Head of caudate nucleus (tissue), 42 donors: ENCODE measurements around the gene ACYP2.

ENCODE experiments used
- DNase-seq, 42 donors: peaks; one replicate each; pipeline versions ENCODE4 v3.0.0 to v3.0.0-alpha.2; 2020 to 2021; ENCODE audit warnings: mixed read lengths in 7 of 42
- intact Hi-C: fragments of 100-400 bp; cut with DNase I; formaldehyde crosslinking; loops from one replicate; pipeline ENCODE4 v1.15.0; 2022

The ACYP2 gene

DNA sequence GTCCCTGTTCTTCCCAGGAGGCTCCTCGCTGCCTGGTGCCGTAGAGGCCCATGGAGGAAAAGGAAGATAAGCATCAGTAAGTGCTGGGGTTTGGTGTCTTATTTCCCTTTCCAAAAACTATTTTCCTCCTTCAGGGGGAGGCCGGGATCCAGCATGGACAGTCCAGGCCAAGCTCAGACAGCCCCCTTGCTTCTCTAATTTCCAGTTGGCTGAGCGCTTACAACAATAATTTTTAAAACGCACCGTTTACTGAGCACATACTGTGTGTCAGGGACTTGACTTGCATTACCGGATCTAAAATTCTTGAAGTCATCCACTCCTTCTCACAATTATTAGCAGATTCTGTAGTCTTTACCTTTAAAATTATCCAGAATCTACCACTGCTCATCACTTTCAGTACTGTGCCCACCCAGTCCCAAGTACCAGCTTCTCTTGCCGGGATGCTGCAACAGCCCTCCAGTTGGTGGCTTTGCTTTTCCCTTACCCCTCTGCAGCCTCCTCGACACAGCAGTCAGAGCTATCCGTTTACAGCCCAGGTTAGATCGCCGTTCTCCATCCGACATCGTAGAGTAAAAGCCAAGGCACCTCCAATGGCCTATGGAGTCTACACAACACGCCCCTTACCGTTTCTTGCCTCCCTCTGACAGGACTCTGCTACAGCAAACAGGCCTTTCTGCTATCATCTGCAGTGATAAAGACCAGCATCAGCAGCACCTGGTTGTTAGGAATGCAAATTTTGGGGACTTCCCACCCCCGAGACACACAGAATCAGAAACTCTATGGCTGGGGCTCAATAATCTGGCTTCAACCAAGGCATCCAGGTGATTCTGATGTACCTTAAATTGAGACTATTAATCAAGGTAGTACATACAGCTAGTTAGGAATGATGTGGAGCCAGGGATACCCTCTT, 215.8 kb downstream of the ACYP2 start:
- peak in 23 of 42 donors; percentile 2 to 59 (median 18) for DNase-seq
- intact Hi-C loops, result loop anchor here (5.0 to 10.0 kb wide), 3 partner anchors 124 to 216 kb away; partner anchors contain the start of genes ACYP2 and SPTBN1

DNA sequence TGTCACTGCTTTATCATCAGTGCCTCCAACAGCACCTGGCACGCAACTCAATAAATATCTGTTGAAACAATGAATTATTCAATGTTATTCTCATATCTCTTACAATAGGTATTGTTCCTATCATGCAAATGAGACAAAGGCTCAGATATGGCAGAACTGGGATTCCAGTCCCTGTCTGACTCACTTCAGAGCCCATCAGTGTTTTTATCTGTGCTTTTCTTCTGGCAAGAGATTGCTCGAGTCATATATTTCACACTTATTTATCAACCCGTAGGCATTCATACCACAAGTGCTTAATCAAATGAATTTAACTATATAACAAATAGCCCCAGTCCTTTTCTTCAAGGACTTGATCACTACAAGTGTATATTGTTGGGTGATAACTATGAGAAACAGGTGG, 217.0 kb downstream of the ACYP2 start:
- intact Hi-C loops, result loop anchor here (5.0 to 10.0 kb wide), 3 partner anchors 125 to 218 kb away; partner anchors contain the start of genes ACYP2 and SPTBN1

GRCh38 chr2:54336136-54336976, 220.9 kb downstream of the ACYP2 start:
- DNase-seq, result no peak
- intact Hi-C loops, result loop anchor here (10.0 kb wide), 1 partner anchor 222 kb away; the partner anchor contains the start of gene ACYP2

More for the DNA sequence above, 217.0 kb downstream of the ACYP2 start:
- no peak for DNase-seq

GRCh38 chr2:54336977-54337255, 221.5 kb downstream of the ACYP2 start:
- DNase-seq, result no peak
- intact Hi-C loops, result loop anchor here (10.0 kb wide), 1 partner anchor 222 kb away; the partner anchor contains the start of gene ACYP2

- peak in 16 of 42 donors; percentile 3 to 55 (median 34) for DNase-seq
- intact Hi-C loops, result no loop called here
Observed at GRCh38 chr2:54341656-54342055, 226.2 kb downstream of the ACYP2 start.

DNA sequence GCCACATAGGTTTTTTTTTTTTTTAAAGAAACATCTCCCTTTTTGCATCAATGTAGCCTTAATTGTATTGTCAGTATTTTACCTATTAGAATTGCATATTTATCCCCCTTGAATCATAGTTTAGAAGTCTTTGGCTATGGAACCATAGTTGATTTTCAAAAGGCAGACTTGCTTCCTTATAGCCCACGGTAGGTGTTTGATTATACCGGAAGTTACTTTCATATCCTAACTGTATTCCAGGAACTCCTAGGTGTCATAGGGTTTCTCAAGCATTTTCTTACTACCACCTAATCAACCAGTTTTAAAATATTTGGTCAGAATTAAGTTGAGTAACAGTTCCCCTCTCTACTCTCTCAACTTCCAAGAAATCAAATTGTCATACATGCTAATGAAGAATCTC, 227.2 kb downstream of the ACYP2 start:
- DNase-seq, result no peak

GRCh38 chr2:54347622-54348021, 232.2 kb downstream of the ACYP2 start:
- no peak for DNase-seq
- intact Hi-C loops, result no loop called here

More for the DNA sequence above, 227.2 kb downstream of the ACYP2 start:
- intact Hi-C loops, result no loop called here

GRCh38 chr2:54348646-54349045, 233.2 kb downstream of the ACYP2 start:
- intact Hi-C loops, result no loop called here
- DNase-seq, result peak in 1 of 42 donors; percentile 39

GRCh38 chr2:54350426-54350825, 235.0 kb downstream of the ACYP2 start:
- no peak for DNase-seq
- intact Hi-C loops, result no loop called here

DNA sequence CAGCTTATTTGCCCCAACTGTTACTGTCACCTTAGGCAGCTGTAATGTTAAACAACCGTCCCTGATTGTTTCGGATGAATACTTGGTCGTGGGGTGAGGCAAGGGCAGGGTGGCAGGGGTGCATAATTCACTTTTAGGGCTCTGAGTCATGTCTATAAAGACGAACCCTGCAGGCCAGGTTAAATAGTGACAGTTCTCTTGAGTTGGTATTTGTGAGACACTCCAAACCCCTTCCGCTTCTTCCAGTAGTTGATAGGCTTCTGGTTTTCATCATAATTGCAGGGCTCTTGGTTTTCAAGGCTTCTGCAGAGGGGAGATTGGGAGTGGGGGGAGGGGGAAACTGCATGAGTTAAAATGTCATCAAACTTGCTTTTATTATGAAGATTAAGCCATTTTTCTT, 237.8 kb downstream of the ACYP2 start:
- no peak for DNase-seq
- intact Hi-C loops, result no loop called here
